D721Med (cell line): ENCODE measurements around the gene CHMP4B.

Source experiments
- DNase-seq: peaks from one replicate; pipeline ENCODE4 v3.0.0; 2011; ENCODE audit warnings: low spot score; ENCODE audit not compliant: insufficient read length
- FAIRE-seq: peaks from 2 replicates; lab custom pipeline; 2011; peaks lifted over from hg19 to GRCh38; lab: Jason Lieb, UNC
- CTCF ChIP-seq: IDR thresholded peaks from 2 replicates; pipeline ENCODE4 v1.5.1; 2012; ENCODE audit warnings: mild to moderate bottlenecking, control low read depth; ENCODE audit not compliant: insufficient read depth; ENCODE audit errors: missing control alignments

Gene CHMP4B

GRCh38 chr20:33810259-33810658, 889 bp upstream of the CHMP4B start:
- no peak for DNase-seq
- no peak for TF ChIP-seq CTCF
- FAIRE-seq = no peak

GRCh38 chr20:33811776-33812151, 616 bp downstream of the CHMP4B start:
- DNase-seq (no peak), FAIRE-seq (no peak)
- TF ChIP-seq CTCF = no peak

GRCh38 chr20:33812152-33812849, 1.2 kb downstream of the CHMP4B start:
- DNase-seq = no peak
- TF ChIP-seq CTCF = no peak
- FAIRE-seq = no peak

GRCh38 chr20:33812908-33813462, 1.8 kb downstream of the CHMP4B start:
- DNase-seq (no peak), FAIRE-seq (no peak)

GRCh38 chr20:33814238-33814712, 3.1 kb downstream of the CHMP4B start:
- no peak for TF ChIP-seq CTCF
- DNase-seq = no peak
- no peak for FAIRE-seq

More at GRCh38 chr20:33812908-33813462, 1.8 kb downstream of the CHMP4B start:
- TF ChIP-seq CTCF = no peak

- TF ChIP-seq CTCF = no peak
- DNase-seq (no peak), FAIRE-seq (no peak)
These were observed 4.5 kb downstream of the CHMP4B start for GRCh38 chr20:33815671-33816070.

- FAIRE-seq = no peak
- TF ChIP-seq CTCF = no peak
These were observed 5.0 kb downstream of the CHMP4B start for GRCh38 chr20:33816191-33816590.

More at GRCh38 chr20:33816191-33816590, 5.0 kb downstream of the CHMP4B start:
- no peak for DNase-seq
